Panc1 (cell line): ENCODE data around the gene GNPTG. TPM values are rescaled to one million over a fixed set of nuclear protein-coding genes. Genes with fewer than 3 reads are reported as not detected.

ENCODE experiments used
- ATAC-seq: fragments of 200-7000 bp; cut with Tn5 transposase; 2 replicates; pipeline ENCODE4 v1.9.1; 2020; ENCODE audit warnings: mild to moderate bottlenecking, moderate library complexity
- BruUV-seq: library from RNA; stranded (reverse); fragments of 400-500 nt; replicated peaks from 2 replicates; lab custom pipeline; 2021; lab: Mats Ljungman, UMichigan
- CTCF ChIA-PET: fragments of 300-600 bp; sonication (Branson Sonifier 250); formaldehyde crosslinking; loops from one replicate; lab custom pipeline; 2022; ENCODE audit warnings: antibody characterized with exemption; lab: Charles Lee
- POLR2A ChIA-PET: fragments of 300-600 bp; sonication (Branson Sonifier 250); formaldehyde crosslinking; loops from one replicate; lab custom pipeline; 2022; ENCODE audit warnings: antibody characterized with exemption; lab: Charles Lee
- DNase-seq: peaks from one replicate; pipeline ENCODE4 v3.0.0-alpha.2; 2010; ENCODE audit warnings: low read depth, low spot score
- H3K27ac ChIP-seq: 2 replicates; pipeline ENCODE4 v1.5.1; 2011; ENCODE audit warnings: mild to moderate bottlenecking, low read length, inconsistent platforms
- H3K27me3 ChIP-seq: fragments of 200-500 bp; sonication (Bioruptor generic); 2 replicates; pipeline ENCODE4 v1.6.0; 2014; ENCODE audit warnings: low read length, inconsistent platforms; ENCODE audit not compliant: control insufficient read depth, insufficient read depth
- H3K36me3 ChIP-seq: fragments of 200-500 bp; sonication (Bioruptor generic); 2 replicates; pipeline ENCODE4 v1.5.1; 2014; ENCODE audit warnings: inconsistent platforms, mild to moderate bottlenecking, low read length, moderate library complexity; ENCODE audit not compliant: control insufficient read depth, insufficient read depth
- H3K4me1 ChIP-seq: 2 replicates; pipeline ENCODE4 v1.5.1; 2011; ENCODE audit warnings: inconsistent platforms, mild to moderate bottlenecking, low read length, moderate library complexity; ENCODE audit not compliant: control insufficient read depth, insufficient read depth
- H3K4me3 ChIP-seq, 2 experiments: 2 replicates each; pipeline ENCODE4 v1.5.1; 2011 to 2012; ENCODE audit warnings: low read depth in 2 of 2, low read length in 2 of 2, mild to moderate bottlenecking in 2 of 2, inconsistent platforms in 1 of 2, moderate library complexity in 1 of 2
- H3K9me3 ChIP-seq: fragments of 200-500 bp; sonication (Bioruptor generic); 2 replicates; pipeline ENCODE4 v1.5.1; 2014; ENCODE audit warnings: low read depth, mild to moderate bottlenecking, inconsistent platforms, low read length, moderate library complexity; ENCODE audit not compliant: control insufficient read depth, insufficient read depth
- POLR2AphosphoS5 ChIP-seq: IDR thresholded peaks from 2 replicates; pipeline ENCODE4 v1.6.1; 2012; ENCODE audit warnings: mild to moderate bottlenecking, low read depth, low read length, moderate library complexity
- REST ChIP-seq, 2 experiments: IDR thresholded peaks; 2 replicates each; pipeline ENCODE4 v1.6.1; 2011 to 2012; ENCODE audit warnings: low read depth in 2 of 2, control low read depth in 1 of 2, low read length in 1 of 2, mild to moderate bottlenecking in 1 of 2, moderate library complexity in 1 of 2; ENCODE audit not compliant: insufficient read depth in 1 of 2
- SIN3A ChIP-seq: IDR thresholded peaks from 2 replicates; pipeline ENCODE4 v1.6.1; 2012; ENCODE audit warnings: low read depth, mild to moderate bottlenecking, low read length, moderate library complexity, borderline replicate concordance; ENCODE audit not compliant: insufficient read depth
- TCF7L2 ChIP-seq: IDR thresholded peaks from 2 replicates; pipeline ENCODE4 v1.6.1; 2011; ENCODE audit warnings: mild to moderate bottlenecking, low read depth, low read length, inconsistent platforms
- in situ Hi-C: cut with HindIII; loops from 2 replicates; pipeline ENCODE4 v1.10.0; 2016; ENCODE audit warnings: low sequenced_read_pairs, low pct_unique_long_range_greater_than_20kb
- intact Hi-C: fragments of 100-400 bp; cut with micrococcal nuclease; formaldehyde crosslinking; loops from one replicate; pipeline ENCODE4 v1.10.0; 2022; ENCODE audit not compliant: unreplicated experiment
- total RNA-seq: library from RNA; stranded (reverse); gene quantifications from one replicate; pipeline ENCODE4 v1.2.1, GENCODE V29; 2021; ENCODE audit not compliant: unreplicated experiment
- TF ChIP-seq, protein P1 (sequence below): fragments of 450-650 bp; IDR thresholded peaks from 2 replicates; pipeline ENCODE4 v1.5.1; 2017; ENCODE audit warnings: mild to moderate bottlenecking

Gene GNPTG
- total RNA-seq, 1 experiment from 2014 or later: 62.5 TPM

- H3K4me3 ChIP-seq: no peak overlapping the region
- no TSS peak for BruUV-seq
- in situ Hi-C loops: no loop called here
- TF ChIP-seq SIN3A (no peak), POLR2AphosphoS5 (no peak), TCF7L2 (no peak)
- POLR2A ChIA-PET: no interaction called here
- CTCF ChIA-PET: interaction anchor here (0.6 kb wide), 1 partner anchor 53 kb away, joined by 3 read pairs; no protein-coding TSS in a partner anchor
- DNase-seq (no peak), ATAC-seq (no peak)
- H3K4me1 ChIP-seq: no peaks in the 10 kb centered on the region
- H3K9me3 ChIP-seq: no peaks in the 10 kb centered on the region
- H3K36me3 ChIP-seq: no peaks in the 10 kb centered on the region
- intact Hi-C loops: no loop called here
- no peak overlapping the region for H3K27ac ChIP-seq
- H3K27me3 ChIP-seq: no peaks in the 10 kb centered on the region
These were observed 31.8 kb downstream of the GNPTG start for GRCh38 chr16:1383556-1383955.

DNA sequence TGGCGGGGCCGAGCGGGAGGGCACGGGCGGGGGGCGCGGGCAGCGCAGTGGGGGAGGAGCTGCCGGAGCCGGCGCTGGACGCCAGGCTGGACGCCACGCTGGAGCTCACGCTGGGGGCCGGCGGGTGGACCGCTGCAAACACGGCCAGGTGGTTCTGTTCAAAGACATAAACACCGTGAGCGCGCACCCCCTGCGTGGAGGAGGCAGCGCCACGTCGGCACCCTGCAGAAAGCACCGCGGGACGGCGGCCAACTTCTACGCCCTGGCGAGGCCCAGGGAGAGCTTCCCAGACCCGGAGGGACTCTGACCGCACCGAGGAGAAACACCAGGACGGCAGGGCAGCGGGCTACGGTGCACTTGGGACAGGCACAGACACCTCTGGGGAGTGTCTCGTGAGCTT lies 33.5 kb downstream of the GNPTG start:
- Histone ChIP-seq H3K4me1 (no peaks in the 10 kb centered on the region), H3K27me3 (no peaks in the 10 kb centered on the region), H3K9me3 (no peaks in the 10 kb centered on the region), H3K27ac (no peak overlapping the region), H3K36me3 (no peaks in the 10 kb centered on the region), H3K4me3 (no peak overlapping the region)
- ATAC-seq: no peak
- no peak for DNase-seq
- TF ChIP-seq, protein P1, sequence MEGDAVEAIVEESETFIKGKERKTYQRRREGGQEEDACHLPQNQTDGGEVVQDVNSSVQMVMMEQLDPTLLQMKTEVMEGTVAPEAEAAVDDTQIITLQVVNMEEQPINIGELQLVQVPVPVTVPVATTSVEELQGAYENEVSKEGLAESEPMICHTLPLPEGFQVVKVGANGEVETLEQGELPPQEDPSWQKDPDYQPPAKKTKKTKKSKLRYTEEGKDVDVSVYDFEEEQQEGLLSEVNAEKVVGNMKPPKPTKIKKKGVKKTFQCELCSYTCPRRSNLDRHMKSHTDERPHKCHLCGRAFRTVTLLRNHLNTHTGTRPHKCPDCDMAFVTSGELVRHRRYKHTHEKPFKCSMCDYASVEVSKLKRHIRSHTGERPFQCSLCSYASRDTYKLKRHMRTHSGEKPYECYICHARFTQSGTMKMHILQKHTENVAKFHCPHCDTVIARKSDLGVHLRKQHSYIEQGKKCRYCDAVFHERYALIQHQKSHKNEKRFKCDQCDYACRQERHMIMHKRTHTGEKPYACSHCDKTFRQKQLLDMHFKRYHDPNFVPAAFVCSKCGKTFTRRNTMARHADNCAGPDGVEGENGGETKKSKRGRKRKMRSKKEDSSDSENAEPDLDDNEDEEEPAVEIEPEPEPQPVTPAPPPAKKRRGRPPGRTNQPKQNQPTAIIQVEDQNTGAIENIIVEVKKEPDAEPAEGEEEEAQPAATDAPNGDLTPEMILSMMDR: no peak
- no peak for TF ChIP-seq POLR2AphosphoS5
- no peak for TF ChIP-seq SIN3A
- no peak for TF ChIP-seq REST (IDR thresholded peaks at IDR 0.05; ENCODE audit: insufficient read depth in 1 of 2, low read depth in 2 of 2, low read length in 1 of 2)
- TF ChIP-seq TCF7L2: no peak
- intact Hi-C loops (no loop called here), in situ Hi-C loops (no loop called here)
- ChIA-PET POLR2A (interaction anchor here (0.6 kb wide), 1 partner anchor 55 kb away, joined by 3 read pairs; no protein-coding TSS in a partner anchor), CTCF (no interaction called here)
- BruUV-seq: no TSS peak

GRCh38 chr16:1387331-1387730 lies 35.6 kb downstream of the GNPTG start:
- ChIA-PET POLR2A (no interaction called here), CTCF (no interaction called here)
- no peak overlapping the region for H3K27ac ChIP-seq
- H3K36me3 ChIP-seq: no peaks in the 10 kb centered on the region
- no peak for ATAC-seq
- intact Hi-C loops (no loop called here), in situ Hi-C loops (no loop called here)
- no peaks in the 10 kb centered on the region for H3K4me1 ChIP-seq
- no TSS peak for BruUV-seq
- no peak for DNase-seq
- H3K27me3 ChIP-seq: no peaks in the 10 kb centered on the region
- TF ChIP-seq SIN3A (no peak), REST (IDR thresholded peaks at IDR 0.05; ENCODE audit: insufficient read depth in 1 of 2, low read depth in 2 of 2, low read length in 1 of 2) (no peak), POLR2AphosphoS5 (no peak), TCF7L2 (no peak)
- TF ChIP-seq, protein P1: no peak
- H3K9me3 ChIP-seq: no peaks in the 10 kb centered on the region
- no peak overlapping the region for H3K4me3 ChIP-seq
